ENCODE results near the gene DGKH.

Gene DGKH

GRCh38 chr13:42101821-42102585 is 53.6 kb downstream of the DGKH start:
- Histone ChIP-seq H3K36me3 (ENCODE audit: control insufficient read depth in 4 of 4, insufficient read depth in 4 of 4, low read length in 3 of 4) (no peaks in the 10 kb centered on the region), H3K9me3 (ENCODE audit: control extremely low read depth in 1 of 5, control insufficient read depth in 4 of 5, insufficient read depth in 2 of 5, low read depth in 1 of 5, low read length in 4 of 5) (peaks cover 0 to 4% (median 2%) of the 10 kb centered on the region in 5 experiments)
- 100% methylated on average over 2 of the region's 3 CpGs for WGBS (ENCODE audit: insufficient coverage)

GRCh38 chr13:42102961-42103865 is 54.8 kb downstream of the DGKH start:
- Histone ChIP-seq H3K4me1 (ENCODE audit: control extremely low read depth in 1 of 4, control insufficient read depth in 4 of 4, insufficient read depth in 4 of 4, low read length in 3 of 4) (no peaks in the 10 kb centered on the region), H3K4me3 (ENCODE audit: control insufficient read depth in 1 of 7, extremely low read depth in 1 of 7, insufficient read depth in 4 of 7, low read depth in 2 of 7, low read length in 6 of 7) (no peak overlapping the region), H3K27me3 (replicated peaks in 2 of 5; ENCODE audit: control insufficient read depth in 4 of 5, insufficient read depth in 5 of 5, low read length in 4 of 5) (no peaks in the 10 kb centered on the region), H3K27ac (ENCODE audit: insufficient read depth in 1 of 2, low read depth in 1 of 2, low read length in 2 of 2, poor library complexity in 1 of 2, severe bottlenecking in 2 of 2) (no peak overlapping the region), H3K9me3 (ENCODE audit: control extremely low read depth in 1 of 5, control insufficient read depth in 4 of 5, insufficient read depth in 2 of 5, low read depth in 1 of 5, low read length in 4 of 5) (peaks cover 0 to 4% (median 2%) of the 10 kb centered on the region in 5 experiments), H3K36me3 (ENCODE audit: control insufficient read depth in 4 of 4, insufficient read depth in 4 of 4, low read length in 3 of 4) (no peaks in the 10 kb centered on the region)
- 100% methylated on average over 2 of the region's 5 CpGs for WGBS (ENCODE audit: insufficient coverage)
- DNase-seq = no peak
- ChIA-PET POLR2A (no interaction called here), CTCF (interaction anchor here (1.1 to 14.0 kb wide), 2 partner anchors 9 to 438 kb away, joined by 3 to 145 read pairs; no protein-coding TSS in a partner anchor)

More at GRCh38 chr13:42101821-42102585, 53.6 kb downstream of the DGKH start:
- Histone ChIP-seq H3K4me3 (ENCODE audit: control insufficient read depth in 1 of 7, extremely low read depth in 1 of 7, insufficient read depth in 4 of 7, low read depth in 2 of 7, low read length in 6 of 7) (no peak overlapping the region), H3K27me3 (replicated peaks in 2 of 5; ENCODE audit: control insufficient read depth in 4 of 5, insufficient read depth in 5 of 5, low read length in 4 of 5) (no peaks in the 10 kb centered on the region), H3K4me1 (ENCODE audit: control extremely low read depth in 1 of 4, control insufficient read depth in 4 of 4, insufficient read depth in 4 of 4, low read length in 3 of 4) (no peaks in the 10 kb centered on the region), H3K27ac (ENCODE audit: insufficient read depth in 1 of 2, low read depth in 1 of 2, low read length in 2 of 2, poor library complexity in 1 of 2, severe bottlenecking in 2 of 2) (no peak overlapping the region)
- DNase-seq = no peak
- ChIA-PET CTCF (no interaction called here), POLR2A (no interaction called here)

- Histone ChIP-seq H3K36me3 (ENCODE audit: control insufficient read depth in 4 of 4, insufficient read depth in 4 of 4, low read length in 3 of 4) (no peaks in the 10 kb centered on the region), H3K27me3 (replicated peaks in 2 of 5; ENCODE audit: control insufficient read depth in 4 of 5, insufficient read depth in 5 of 5, low read length in 4 of 5) (no peaks in the 10 kb centered on the region), H3K4me1 (ENCODE audit: control extremely low read depth in 1 of 4, control insufficient read depth in 4 of 4, insufficient read depth in 4 of 4, low read length in 3 of 4) (no peaks in the 10 kb centered on the region), H3K9me3 (ENCODE audit: control extremely low read depth in 1 of 5, control insufficient read depth in 4 of 5, insufficient read depth in 2 of 5, low read depth in 1 of 5, low read length in 4 of 5) (peaks cover 0 to 4% (median 2%) of the 10 kb centered on the region in 5 experiments), H3K27ac (ENCODE audit: insufficient read depth in 1 of 2, low read depth in 1 of 2, low read length in 2 of 2, poor library complexity in 1 of 2, severe bottlenecking in 2 of 2) (no peak overlapping the region), H3K4me3 (ENCODE audit: control insufficient read depth in 1 of 7, extremely low read depth in 1 of 7, insufficient read depth in 4 of 7, low read depth in 2 of 7, low read length in 6 of 7) (no peak overlapping the region)
- ChIA-PET CTCF (interaction anchor here (2.9 to 14.0 kb wide), 2 partner anchors 434 to 442 kb away, joined by 7 to 145 read pairs; no protein-coding TSS in a partner anchor), POLR2A (no interaction called here)
- DNase-seq = no peak
- 100% methylated on average over 4 of the region's 4 CpGs for WGBS (ENCODE audit: insufficient coverage)
These were observed 58.5 kb downstream of the DGKH start for GRCh38 chr13:42106998-42107397.

GRCh38 chr13:42107421-42107820 is 59.0 kb downstream of the DGKH start:
- Histone ChIP-seq H3K4me1 (ENCODE audit: control extremely low read depth in 1 of 4, control insufficient read depth in 4 of 4, insufficient read depth in 4 of 4, low read length in 3 of 4) (no peaks in the 10 kb centered on the region), H3K4me3 (ENCODE audit: control insufficient read depth in 1 of 7, extremely low read depth in 1 of 7, insufficient read depth in 4 of 7, low read depth in 2 of 7, low read length in 6 of 7) (no peak overlapping the region), H3K27ac (ENCODE audit: insufficient read depth in 1 of 2, low read depth in 1 of 2, low read length in 2 of 2, poor library complexity in 1 of 2, severe bottlenecking in 2 of 2) (no peak overlapping the region), H3K9me3 (ENCODE audit: control extremely low read depth in 1 of 5, control insufficient read depth in 4 of 5, insufficient read depth in 2 of 5, low read depth in 1 of 5, low read length in 4 of 5) (peaks cover 0 to 4% (median 2%) of the 10 kb centered on the region in 5 experiments), H3K27me3 (replicated peaks in 2 of 5; ENCODE audit: control insufficient read depth in 4 of 5, insufficient read depth in 5 of 5, low read length in 4 of 5) (no peaks in the 10 kb centered on the region), H3K36me3 (ENCODE audit: control insufficient read depth in 4 of 4, insufficient read depth in 4 of 4, low read length in 3 of 4) (no peaks in the 10 kb centered on the region)
- no peak for DNase-seq
- POLR2A ChIA-PET = no interaction called here
- CTCF ChIA-PET = interaction anchor here (1.5 to 14.0 kb wide), 3 partner anchors 44 to 442 kb away, joined by 4 to 145 read pairs (median 7); no protein-coding TSS in a partner anchor
- WGBS (ENCODE audit: insufficient coverage) = 93% methylated on average over 3 of the region's 5 CpGs

GRCh38 chr13:42108217-42108616 is 59.8 kb downstream of the DGKH start:
- POLR2A ChIA-PET = no interaction called here
- WGBS (ENCODE audit: insufficient coverage) = 90% methylated on average over 4 of the region's 4 CpGs
- H3K4me3 ChIP-seq (ENCODE audit: control insufficient read depth in 1 of 7, extremely low read depth in 1 of 7, insufficient read depth in 4 of 7, low read depth in 2 of 7, low read length in 6 of 7) = no peak overlapping the region
- no peaks in the 10 kb centered on the region for H3K27me3 ChIP-seq (replicated peaks in 2 of 5; ENCODE audit: control insufficient read depth in 4 of 5, insufficient read depth in 5 of 5, low read length in 4 of 5)
- H3K36me3 ChIP-seq (ENCODE audit: control insufficient read depth in 4 of 4, insufficient read depth in 4 of 4, low read length in 3 of 4) = no peaks in the 10 kb centered on the region
- H3K9me3 ChIP-seq (ENCODE audit: control extremely low read depth in 1 of 5, control insufficient read depth in 4 of 5, insufficient read depth in 2 of 5, low read depth in 1 of 5, low read length in 4 of 5) = peaks cover 0 to 4% (median 2%) of the 10 kb centered on the region in 5 experiments
- CTCF ChIA-PET = interaction anchor here (0.7 to 14.0 kb wide), 8 partner anchors 8 to 455 kb away, joined by 3 to 145 read pairs (median 4); no protein-coding TSS in a partner anchor
- H3K27ac ChIP-seq (ENCODE audit: insufficient read depth in 1 of 2, low read depth in 1 of 2, low read length in 2 of 2, poor library complexity in 1 of 2, severe bottlenecking in 2 of 2) = no peak overlapping the region
- no peak for DNase-seq
- H3K4me1 ChIP-seq (ENCODE audit: control extremely low read depth in 1 of 4, control insufficient read depth in 4 of 4, insufficient read depth in 4 of 4, low read length in 3 of 4) = no peaks in the 10 kb centered on the region

- no peaks in the 10 kb centered on the region for H3K27me3 ChIP-seq (replicated peaks in 2 of 5; ENCODE audit: control insufficient read depth in 4 of 5, insufficient read depth in 5 of 5, low read length in 4 of 5)
- H3K36me3 ChIP-seq (ENCODE audit: control insufficient read depth in 4 of 4, insufficient read depth in 4 of 4, low read length in 3 of 4) = no peaks in the 10 kb centered on the region
- no peak for DNase-seq
- no peak overlapping the region for H3K27ac ChIP-seq (ENCODE audit: insufficient read depth in 1 of 2, low read depth in 1 of 2, low read length in 2 of 2, poor library complexity in 1 of 2, severe bottlenecking in 2 of 2)
- no peak overlapping the region for H3K4me3 ChIP-seq (ENCODE audit: control insufficient read depth in 1 of 7, extremely low read depth in 1 of 7, insufficient read depth in 4 of 7, low read depth in 2 of 7, low read length in 6 of 7)
- no CpG with 5 or more reads among the region's 2 CpGs for WGBS (ENCODE audit: insufficient coverage)
- CTCF ChIA-PET = interaction anchor here (0.5 to 14.0 kb wide), 4 partner anchors 13 to 445 kb away, joined by 3 to 145 read pairs (median 7); no protein-coding TSS in a partner anchor
- no peaks in the 10 kb centered on the region for H3K9me3 ChIP-seq (ENCODE audit: control extremely low read depth in 1 of 5, control insufficient read depth in 4 of 5, insufficient read depth in 2 of 5, low read depth in 1 of 5, low read length in 4 of 5)
- H3K4me1 ChIP-seq (ENCODE audit: control extremely low read depth in 1 of 4, control insufficient read depth in 4 of 4, insufficient read depth in 4 of 4, low read length in 3 of 4) = no peaks in the 10 kb centered on the region
- POLR2A ChIA-PET = no interaction called here
These were observed 61.5 kb downstream of the DGKH start for GRCh38 chr13:42109957-42110356.
